Activated CD4-positive, alpha-beta T cell treated with anti-CD3 and anti-CD28 coated beads, Interleukin-2, amount 10 ng/mL, durations not matched to agents 7 days and 5 days (primary cell): ENCODE data around the gene LUZP2. TPM values are rescaled to one million over a fixed set of nuclear protein-coding genes. Genes with fewer than 3 reads are reported as not detected.

ENCODE experiments used
- CTCF ChIA-PET: fragments of 350-600 bp; sonication (Branson Sonifier 250); formaldehyde crosslinking; loops from one replicate; lab custom pipeline; 2021; ENCODE audit warnings: antibody characterized with exemption; lab: Charles Lee
- POLR2A ChIA-PET: fragments of 350-600 bp; sonication (Branson Sonifier 250); formaldehyde crosslinking; loops from one replicate; lab custom pipeline; 2021; ENCODE audit warnings: antibody characterized with exemption; lab: Charles Lee
- DNase-seq: peaks from one replicate; pipeline ENCODE4 v3.0.0-alpha.2; 2020
- H3K27ac Mint-ChIP-seq: one replicate; pipeline ENCODE4 v1.8.0; 2021; ENCODE audit warnings: mild to moderate bottlenecking, moderate library complexity, mixed read lengths
- H3K27me3 Mint-ChIP-seq: one replicate; pipeline ENCODE4 v1.8.0; 2021; ENCODE audit warnings: mixed read lengths
- H3K36me3 Mint-ChIP-seq: one replicate; pipeline ENCODE4 v1.8.0; 2021; ENCODE audit warnings: low read depth, mixed read lengths
- H3K4me1 Mint-ChIP-seq: one replicate; pipeline ENCODE4 v1.8.0; 2021; ENCODE audit warnings: mixed read lengths
- H3K4me3 Mint-ChIP-seq: one replicate; pipeline ENCODE4 v1.8.0; 2021; ENCODE audit warnings: mild to moderate bottlenecking, moderate library complexity, mixed read lengths
- H3K9me3 Mint-ChIP-seq: one replicate; pipeline ENCODE4 v1.8.0; 2021; ENCODE audit warnings: mixed read lengths
- total RNA-seq, 2 experiments: library from RNA; stranded (reverse); gene quantifications; one replicate each; pipeline ENCODE4 v1.2.3, GENCODE V29; 2021

LUZP2 gene
- total RNA-seq, 2 experiments from 2014 or later = not detected

DNA sequence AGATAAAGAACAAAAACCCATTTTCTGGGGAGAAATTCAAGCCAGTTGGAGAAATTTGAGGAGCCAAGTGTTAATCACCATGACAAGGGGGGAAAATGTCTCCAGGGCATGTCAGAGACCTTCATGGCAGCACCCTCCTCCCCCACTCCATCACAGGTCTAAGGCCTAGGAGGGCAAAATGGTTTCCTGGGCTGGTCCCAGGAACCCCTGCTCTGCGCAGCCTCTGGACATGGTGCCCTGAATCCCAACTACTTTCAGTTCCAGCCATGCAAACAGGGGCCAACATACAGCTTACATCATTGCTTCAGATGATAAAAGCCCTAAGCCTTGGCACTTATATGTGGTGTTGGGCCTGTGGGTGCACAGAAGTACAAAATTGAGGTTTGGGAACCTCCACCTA, 167.5 kb downstream of the LUZP2 start:
- H3K4me1 Mint-ChIP-seq = no peaks in the 10 kb centered on the region
- no peak overlapping the region for H3K4me3 Mint-ChIP-seq
- no peaks in the 10 kb centered on the region for H3K27me3 Mint-ChIP-seq
- CTCF ChIA-PET = no interaction called here
- no peak for DNase-seq
- H3K9me3 Mint-ChIP-seq = peaks cover 13% of the 10 kb centered on the region
- POLR2A ChIA-PET = no interaction called here
- H3K36me3 Mint-ChIP-seq = no peaks in the 10 kb centered on the region
- no peak overlapping the region for H3K27ac Mint-ChIP-seq

DNA sequence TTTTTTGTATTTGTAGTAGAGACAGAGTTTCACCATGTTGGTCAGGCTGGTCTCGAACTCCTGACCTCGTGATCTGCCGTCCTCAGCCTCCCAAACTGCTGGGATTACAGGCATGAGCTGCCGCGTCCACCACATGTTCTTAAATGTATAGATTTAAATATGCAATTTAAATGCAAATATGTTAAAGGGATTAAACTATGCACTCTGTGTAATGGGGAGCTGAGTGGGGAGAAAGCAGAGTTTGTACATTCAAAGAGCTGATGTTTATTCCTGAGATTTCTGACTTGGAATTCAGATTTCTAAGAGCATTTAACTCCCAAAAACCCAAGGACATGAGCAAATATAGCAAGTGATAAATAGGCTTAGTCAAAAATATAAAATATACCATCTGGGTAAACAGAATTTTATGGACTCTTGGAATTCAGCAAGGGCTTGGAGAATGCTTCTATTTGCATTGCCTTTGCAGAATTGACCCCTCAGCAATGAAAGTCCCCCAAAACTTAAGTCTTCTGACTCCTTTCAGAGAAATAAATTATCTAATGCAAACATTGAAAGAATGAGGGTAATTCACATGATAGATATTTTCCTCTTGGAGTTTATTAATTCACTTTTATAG, 170.6 kb downstream of the LUZP2 start:
- Mint-ChIP-seq H3K9me3 (peaks cover 11% of the 10 kb centered on the region), H3K27me3 (no peaks in the 10 kb centered on the region), H3K27ac (no peak overlapping the region), H3K36me3 (no peaks in the 10 kb centered on the region), H3K4me3 (no peak overlapping the region), H3K4me1 (no peaks in the 10 kb centered on the region)
- ChIA-PET CTCF (no interaction called here), POLR2A (no interaction called here)
- no peak for DNase-seq

DNA sequence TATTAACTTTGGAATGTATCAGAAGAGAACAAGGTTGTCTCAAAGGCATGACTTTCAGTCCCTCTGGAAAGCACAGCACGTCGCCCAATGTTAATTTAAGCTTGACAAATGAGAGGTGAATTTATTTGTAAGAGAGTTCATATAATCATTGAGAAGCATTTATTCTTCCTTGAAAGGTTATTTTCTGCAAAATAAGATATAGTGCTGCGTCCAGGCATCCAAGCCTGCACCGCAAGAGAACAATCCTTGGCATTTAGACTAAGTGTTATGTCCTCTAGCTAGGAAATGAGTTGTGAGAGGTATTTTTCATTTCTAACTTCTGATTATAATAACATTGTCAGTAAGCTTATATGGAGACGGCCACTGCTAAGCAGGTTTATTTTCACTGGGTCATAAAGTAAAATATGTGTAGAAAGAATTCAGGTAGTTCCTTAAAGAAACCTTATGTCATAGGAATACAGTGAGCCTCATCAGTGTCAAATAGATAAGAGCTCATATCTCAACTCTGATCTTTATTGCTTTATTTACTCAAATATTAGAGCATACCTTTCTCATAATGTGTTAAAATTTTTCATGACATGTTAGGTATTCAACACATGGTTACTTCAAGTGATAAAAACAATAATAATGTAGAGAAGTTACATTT, 182.0 kb downstream of the LUZP2 start:
- CTCF ChIA-PET = no interaction called here
- DNase-seq = no peak
- Mint-ChIP-seq H3K27ac (no peak overlapping the region), H3K9me3 (no peaks in the 10 kb centered on the region), H3K36me3 (no peaks in the 10 kb centered on the region), H3K27me3 (no peaks in the 10 kb centered on the region), H3K4me3 (no peak overlapping the region), H3K4me1 (no peaks in the 10 kb centered on the region)
- POLR2A ChIA-PET = no interaction called here

DNA sequence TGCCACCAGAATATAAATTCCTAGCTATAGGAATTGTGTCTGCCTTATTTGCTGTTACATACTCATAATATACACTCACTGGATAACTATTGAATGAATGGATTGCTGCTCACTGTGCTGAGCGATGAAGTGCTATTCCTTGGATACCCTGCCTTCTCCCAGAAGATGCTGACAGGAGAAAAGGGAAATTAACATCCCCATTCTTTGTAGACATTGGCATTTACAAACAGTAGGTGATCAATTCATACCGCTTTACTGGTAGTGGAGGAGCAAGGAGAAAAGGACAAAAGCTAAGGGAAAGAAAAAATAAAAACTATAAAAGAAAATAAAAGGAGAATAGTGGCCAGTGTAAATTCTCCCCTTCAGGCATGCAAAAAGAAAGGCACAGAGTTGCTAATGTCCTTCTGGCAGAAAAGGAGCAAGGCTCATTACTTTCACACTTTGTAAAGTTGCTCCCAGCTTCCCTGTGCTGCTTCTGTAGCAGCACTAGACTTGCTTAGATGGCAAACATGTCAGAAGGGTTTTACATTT, 183.0 kb downstream of the LUZP2 start:
- no peaks in the 10 kb centered on the region for H3K27me3 Mint-ChIP-seq
- no peak overlapping the region for H3K4me3 Mint-ChIP-seq
- no peak overlapping the region for H3K27ac Mint-ChIP-seq
- no peaks in the 10 kb centered on the region for H3K4me1 Mint-ChIP-seq
- CTCF ChIA-PET = no interaction called here
- DNase-seq = no peak
- H3K36me3 Mint-ChIP-seq = no peaks in the 10 kb centered on the region
- POLR2A ChIA-PET = no interaction called here
- H3K9me3 Mint-ChIP-seq = no peaks in the 10 kb centered on the region

DNA sequence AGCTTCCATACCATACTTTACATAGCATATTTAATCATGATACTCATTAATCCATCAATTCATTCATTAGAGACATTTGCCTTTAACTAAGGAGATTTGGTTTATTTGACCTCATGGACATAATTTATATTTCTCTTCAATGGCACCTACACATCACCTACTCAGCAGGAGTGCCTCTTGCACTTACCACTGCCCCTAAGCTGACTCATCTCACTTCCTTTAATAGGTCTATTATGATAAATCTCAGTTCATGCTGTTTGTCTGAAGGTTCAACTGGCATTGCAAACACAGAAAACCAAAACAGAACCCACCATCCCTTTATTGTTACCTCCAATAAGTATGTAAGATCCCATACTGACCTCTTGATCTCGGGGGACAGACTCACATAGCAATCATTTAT, 186.7 kb downstream of the LUZP2 start:
- ChIA-PET CTCF (no interaction called here), POLR2A (no interaction called here)
- H3K36me3 Mint-ChIP-seq = no peaks in the 10 kb centered on the region
- DNase-seq = no peak
- no peak overlapping the region for H3K27ac Mint-ChIP-seq
- H3K4me1 Mint-ChIP-seq = no peaks in the 10 kb centered on the region
- H3K9me3 Mint-ChIP-seq = no peaks in the 10 kb centered on the region
- no peak overlapping the region for H3K4me3 Mint-ChIP-seq
- H3K27me3 Mint-ChIP-seq = no peaks in the 10 kb centered on the region

DNA sequence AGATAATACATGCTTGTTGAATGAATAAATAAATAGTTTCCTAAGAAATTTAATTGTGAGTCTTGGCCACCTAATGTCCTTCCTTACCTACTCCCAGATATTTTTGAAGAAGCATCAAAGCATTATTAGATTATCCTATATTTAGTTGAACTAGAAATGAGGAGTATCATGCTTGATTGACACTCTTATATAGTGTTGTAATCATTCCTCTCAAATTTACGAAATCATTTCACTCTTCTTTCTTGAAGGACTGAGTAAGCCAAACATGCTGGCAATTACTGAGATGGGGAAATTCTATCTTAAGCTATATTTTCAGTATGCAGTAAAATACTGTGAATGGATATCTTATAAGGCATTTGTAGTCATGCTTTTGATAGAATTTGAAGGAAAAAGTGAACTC, 189.0 kb downstream of the LUZP2 start:
- ChIA-PET CTCF (interaction anchor here (0.7 kb wide), 1 partner anchor 93 kb away, joined by 4 read pairs; no protein-coding TSS in a partner anchor), POLR2A (no interaction called here)
- no peaks in the 10 kb centered on the region for H3K4me1 Mint-ChIP-seq
- no peaks in the 10 kb centered on the region for H3K9me3 Mint-ChIP-seq
- no peak for DNase-seq
- H3K4me3 Mint-ChIP-seq = no peak overlapping the region
- no peak overlapping the region for H3K27ac Mint-ChIP-seq
- no peaks in the 10 kb centered on the region for H3K36me3 Mint-ChIP-seq
- no peaks in the 10 kb centered on the region for H3K27me3 Mint-ChIP-seq

DNA sequence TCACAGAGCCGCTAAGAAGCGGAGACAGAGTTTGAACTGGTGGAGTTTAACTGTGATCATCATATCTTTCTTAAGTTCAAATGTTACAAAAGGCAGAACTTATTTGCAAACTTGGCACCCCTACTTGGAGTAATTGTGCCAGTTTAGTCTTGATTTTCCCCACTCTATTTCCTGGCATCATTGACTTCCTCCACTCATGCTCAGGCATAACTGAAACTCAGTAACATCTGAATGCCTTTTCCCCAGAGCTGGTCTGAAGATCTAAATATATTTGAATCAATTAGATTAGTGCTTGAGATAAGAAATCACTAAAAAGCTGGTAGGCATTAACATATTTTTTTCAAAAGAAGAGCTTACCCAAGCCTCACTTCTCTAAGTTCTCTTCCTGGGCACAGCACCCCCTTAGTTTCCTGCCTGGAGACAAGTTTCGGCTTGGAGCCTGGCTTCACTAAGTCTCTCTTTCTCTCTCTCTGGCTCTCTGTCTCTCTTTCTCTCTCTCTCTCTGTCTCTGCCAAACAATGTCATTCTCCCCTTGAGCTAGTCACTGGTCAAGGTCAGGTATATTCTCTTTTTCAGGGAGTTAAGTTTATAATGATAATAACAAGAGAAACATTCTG, 190.8 kb downstream of the LUZP2 start:
- DNase-seq = no peak
- ChIA-PET CTCF (no interaction called here), POLR2A (no interaction called here)
- no peak overlapping the region for H3K4me3 Mint-ChIP-seq
- no peak overlapping the region for H3K27ac Mint-ChIP-seq
- H3K36me3 Mint-ChIP-seq = no peaks in the 10 kb centered on the region
- H3K27me3 Mint-ChIP-seq = no peaks in the 10 kb centered on the region
- no peaks in the 10 kb centered on the region for H3K4me1 Mint-ChIP-seq
- H3K9me3 Mint-ChIP-seq = no peaks in the 10 kb centered on the region

DNA sequence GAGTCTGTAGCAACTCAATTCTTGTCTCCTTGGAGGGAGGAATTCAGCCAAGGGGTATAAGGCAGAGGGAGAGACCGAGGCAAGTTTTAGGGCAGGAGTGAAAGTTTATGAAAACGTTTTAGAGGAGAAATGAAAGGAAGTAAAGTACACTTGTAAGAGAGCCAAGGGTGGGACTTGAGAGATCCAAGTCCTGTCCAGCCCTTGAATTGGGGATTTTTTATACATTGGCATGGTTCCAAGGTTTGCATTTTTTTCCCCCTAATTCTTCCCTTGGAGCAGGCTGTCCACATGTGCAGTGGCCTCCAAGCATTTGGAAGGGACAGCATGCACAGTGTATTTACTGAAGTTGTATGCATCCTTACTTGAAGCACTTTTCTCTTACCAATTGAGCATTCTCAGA, 192.1 kb downstream of the LUZP2 start:
- no peaks in the 10 kb centered on the region for H3K4me1 Mint-ChIP-seq

DNA sequence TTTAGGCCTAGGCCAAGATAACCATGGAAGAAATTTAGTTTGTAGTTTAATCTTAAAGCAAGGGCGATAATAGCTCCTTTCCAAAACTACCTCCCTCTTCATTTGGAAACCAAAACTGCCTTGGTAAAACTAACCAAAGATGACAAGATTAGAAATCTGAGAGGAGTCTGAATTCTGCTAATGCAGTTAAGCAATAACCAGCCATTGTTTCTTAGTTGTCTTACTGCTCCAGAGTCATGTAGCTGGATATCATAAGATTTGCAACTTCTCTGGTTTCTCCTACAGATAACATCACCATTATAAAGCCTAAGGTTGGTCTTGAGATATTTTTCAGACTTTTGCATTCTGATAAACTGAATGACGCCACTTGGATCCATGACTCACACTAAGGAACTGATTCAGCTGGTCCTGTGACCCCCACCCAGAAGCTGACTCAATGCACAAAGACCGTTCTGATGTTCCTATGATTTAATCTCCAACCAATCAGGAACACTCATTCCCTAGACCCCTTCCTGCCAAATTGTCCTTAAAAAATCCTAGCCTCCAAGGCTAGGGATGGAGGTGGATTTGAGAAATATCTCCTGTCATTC, 200.8 kb downstream of the LUZP2 start:
- CTCF ChIA-PET = no interaction called here

More for the DNA sequence above, 192.1 kb downstream of the LUZP2 start:
- no peak overlapping the region for H3K4me3 Mint-ChIP-seq
- no peaks in the 10 kb centered on the region for H3K27me3 Mint-ChIP-seq
- CTCF ChIA-PET = no interaction called here
- no peaks in the 10 kb centered on the region for H3K36me3 Mint-ChIP-seq
- POLR2A ChIA-PET = no interaction called here
- no peaks in the 10 kb centered on the region for H3K9me3 Mint-ChIP-seq
- no peak overlapping the region for H3K27ac Mint-ChIP-seq
- no peak for DNase-seq

DNA sequence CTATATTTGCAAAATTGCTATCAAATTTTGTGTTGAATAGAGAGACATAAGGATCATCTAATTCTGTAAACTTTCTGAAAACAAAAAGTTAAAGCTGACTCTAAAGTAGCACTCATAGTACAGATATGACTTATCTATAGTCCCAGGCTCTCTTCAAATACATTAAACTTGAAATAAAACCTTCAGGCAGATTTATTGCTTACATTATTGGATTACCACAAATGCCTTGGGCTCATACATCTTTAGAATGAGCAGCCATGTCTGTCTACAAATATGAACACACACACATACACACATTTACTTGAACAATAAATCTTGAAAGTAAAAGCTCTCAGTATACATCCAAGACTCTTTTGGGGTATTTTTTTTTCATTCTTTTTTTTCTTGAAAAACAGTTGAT, 207.9 kb downstream of the LUZP2 start:
- peaks cover 10% of the 10 kb centered on the region for H3K9me3 Mint-ChIP-seq
- CTCF ChIA-PET = no interaction called here
- POLR2A ChIA-PET = no interaction called here
- no peaks in the 10 kb centered on the region for H3K27me3 Mint-ChIP-seq
- H3K4me1 Mint-ChIP-seq = no peaks in the 10 kb centered on the region
- DNase-seq = no peak
- H3K4me3 Mint-ChIP-seq = no peak overlapping the region
- H3K36me3 Mint-ChIP-seq = no peaks in the 10 kb centered on the region
- H3K27ac Mint-ChIP-seq = no peak overlapping the region

More for the DNA sequence above, 200.8 kb downstream of the LUZP2 start:
- POLR2A ChIA-PET = no interaction called here
- H3K27ac Mint-ChIP-seq = no peak overlapping the region
- no peaks in the 10 kb centered on the region for H3K36me3 Mint-ChIP-seq
- no peaks in the 10 kb centered on the region for H3K4me1 Mint-ChIP-seq
- DNase-seq = no peak
- H3K4me3 Mint-ChIP-seq = no peak overlapping the region
- H3K9me3 Mint-ChIP-seq = no peaks in the 10 kb centered on the region
- H3K27me3 Mint-ChIP-seq = no peaks in the 10 kb centered on the region

DNA sequence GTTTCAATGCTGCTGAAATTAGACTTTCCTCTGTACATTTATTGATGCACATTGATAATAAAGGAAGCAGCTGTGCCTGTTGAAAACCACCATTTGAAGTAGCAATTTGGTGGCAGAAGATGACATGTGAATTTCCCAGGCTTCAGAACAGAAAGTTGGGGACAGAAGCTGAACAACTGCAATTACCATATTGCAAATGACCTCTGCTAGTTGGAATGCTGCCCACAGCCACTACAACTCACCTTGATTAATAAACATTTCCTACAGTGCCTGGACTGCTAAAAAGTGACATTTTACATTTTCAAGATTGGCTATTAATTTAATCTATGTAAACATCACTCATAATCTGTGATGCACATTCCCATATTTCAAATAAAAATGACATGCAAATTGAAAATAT, 208.6 kb downstream of the LUZP2 start:
- ChIA-PET CTCF (no interaction called here), POLR2A (no interaction called here)
- no peaks in the 10 kb centered on the region for H3K4me1 Mint-ChIP-seq
- H3K27ac Mint-ChIP-seq = no peak overlapping the region
- no peak for DNase-seq
- no peaks in the 10 kb centered on the region for H3K27me3 Mint-ChIP-seq
- no peaks in the 10 kb centered on the region for H3K36me3 Mint-ChIP-seq
- peaks cover 10% of the 10 kb centered on the region for H3K9me3 Mint-ChIP-seq
- H3K4me3 Mint-ChIP-seq = no peak overlapping the region

DNA sequence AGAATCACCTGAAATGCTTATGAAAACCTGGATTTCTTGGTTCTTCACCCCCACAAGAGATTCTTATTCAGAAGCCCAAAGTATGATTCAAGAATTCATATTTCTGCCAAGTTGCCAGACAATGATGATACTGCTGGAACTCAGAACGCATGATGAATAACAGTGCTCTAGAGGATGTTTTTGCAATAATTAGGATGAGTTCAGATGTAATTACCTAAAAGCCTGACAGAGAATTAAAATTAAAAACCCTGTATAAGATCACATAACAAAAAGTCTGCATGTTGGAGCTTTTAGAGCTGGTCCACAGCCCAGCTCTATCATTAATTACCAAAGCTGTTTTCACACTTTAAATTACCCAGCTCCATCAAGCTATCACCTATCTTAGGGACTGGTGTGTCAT, 211.8 kb downstream of the LUZP2 start:
- no peak overlapping the region for H3K27ac Mint-ChIP-seq
- ChIA-PET CTCF (interaction anchor here (1.2 kb wide), 1 partner anchor 37 kb away, joined by 3 read pairs; no protein-coding TSS in a partner anchor), POLR2A (no interaction called here)
- no peaks in the 10 kb centered on the region for H3K4me1 Mint-ChIP-seq
- H3K36me3 Mint-ChIP-seq = no peaks in the 10 kb centered on the region
- no peak for DNase-seq
- H3K9me3 Mint-ChIP-seq = peaks cover 14% of the 10 kb centered on the region
- H3K27me3 Mint-ChIP-seq = no peaks in the 10 kb centered on the region
- no peak overlapping the region for H3K4me3 Mint-ChIP-seq

DNA sequence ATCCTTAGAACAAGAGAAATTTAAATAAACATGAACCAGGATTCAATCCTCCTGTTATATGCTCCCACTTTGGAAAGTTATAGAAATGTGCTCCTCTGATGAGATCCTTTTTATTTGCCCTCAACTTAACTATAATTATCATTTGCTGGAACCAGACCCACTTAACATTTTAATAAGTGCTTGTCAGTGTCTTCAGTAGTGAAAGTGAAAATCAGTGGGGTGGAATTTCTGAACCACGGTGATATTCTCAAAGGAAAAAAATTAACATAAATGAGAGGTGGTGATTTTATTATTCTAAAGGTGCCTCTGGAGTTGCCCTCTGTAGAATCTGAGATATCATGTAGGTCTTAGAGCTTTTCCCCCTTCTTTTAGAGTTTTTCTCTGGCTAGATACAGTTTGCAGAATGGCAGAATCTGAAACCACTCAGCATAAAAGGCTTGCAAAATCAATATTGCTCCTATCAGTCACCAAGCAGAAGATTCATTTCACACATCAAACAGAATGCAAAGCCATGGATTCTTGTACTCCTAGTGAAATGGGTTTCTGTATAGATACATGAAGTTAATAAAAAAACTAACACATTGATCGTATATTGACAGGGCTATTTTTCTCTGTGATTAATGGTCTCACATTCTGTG, 213.2 kb downstream of the LUZP2 start:
- Mint-ChIP-seq H3K36me3 (no peaks in the 10 kb centered on the region), H3K9me3 (peaks cover 13% of the 10 kb centered on the region), H3K27me3 (no peaks in the 10 kb centered on the region), H3K4me3 (no peak overlapping the region), H3K4me1 (no peaks in the 10 kb centered on the region), H3K27ac (no peak overlapping the region)
- DNase-seq = no peak
- POLR2A ChIA-PET = no interaction called here
- CTCF ChIA-PET = interaction anchor here (1.2 kb wide), 1 partner anchor 39 kb away, joined by 3 read pairs; no protein-coding TSS in a partner anchor
